ENCODE data around the gene CCDC93.
"Not testable (repeated sequence)": the region's sequence is repeated elsewhere in the genome, so short reads cannot be mapped to it uniquely, and the experiment has no call there.

Gene CCDC93

DNA sequence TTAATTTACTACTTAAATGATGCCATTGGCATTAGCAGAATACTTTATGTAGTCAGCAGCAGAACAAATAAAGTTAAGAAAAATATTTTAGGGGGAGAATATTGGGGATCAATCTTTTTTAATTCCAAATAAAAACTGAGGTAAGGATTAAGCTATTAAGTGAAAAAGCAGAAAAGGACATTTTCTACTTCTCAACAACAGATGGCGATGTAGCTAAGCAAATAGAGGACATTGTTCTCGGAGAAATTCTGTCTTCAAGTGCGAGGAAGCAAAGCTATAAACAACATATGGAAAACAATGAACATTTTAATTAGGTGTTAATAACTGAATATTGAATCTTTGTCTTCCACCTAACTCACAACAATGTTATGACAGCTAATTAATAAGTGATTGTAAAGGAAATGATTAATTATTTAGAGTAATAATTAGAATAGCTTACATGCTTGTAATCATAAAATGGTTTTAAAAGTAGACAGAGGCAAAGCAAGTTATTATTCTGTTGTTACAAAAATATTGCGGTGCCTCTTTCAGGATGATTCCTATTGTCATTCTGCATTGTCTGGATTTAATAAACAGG is 32.9 kb upstream of the CCDC93 start:
- DNase-seq (ENCODE audit: low spot score) = no peak

DNA sequence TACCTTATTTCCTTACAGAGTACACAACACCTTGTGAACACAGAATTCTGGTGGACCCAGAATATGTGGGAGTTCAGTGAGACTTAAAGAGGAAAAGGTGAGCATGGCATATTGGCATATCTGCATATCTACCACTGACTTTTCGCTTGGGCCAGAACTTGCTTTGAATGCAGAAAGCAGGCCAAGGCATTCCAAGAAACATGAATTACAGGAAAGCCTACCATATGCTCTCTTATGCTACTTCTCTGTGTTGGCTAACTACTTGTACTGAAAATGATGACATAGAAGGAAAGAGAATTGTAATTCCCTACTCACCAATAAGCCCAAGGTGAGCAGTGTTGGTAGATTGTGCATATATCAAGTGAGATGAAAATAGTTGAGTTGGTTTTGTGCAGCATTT is 31.4 kb upstream of the CCDC93 start:
- no peak for DNase-seq (ENCODE audit: low spot score)

DNA sequence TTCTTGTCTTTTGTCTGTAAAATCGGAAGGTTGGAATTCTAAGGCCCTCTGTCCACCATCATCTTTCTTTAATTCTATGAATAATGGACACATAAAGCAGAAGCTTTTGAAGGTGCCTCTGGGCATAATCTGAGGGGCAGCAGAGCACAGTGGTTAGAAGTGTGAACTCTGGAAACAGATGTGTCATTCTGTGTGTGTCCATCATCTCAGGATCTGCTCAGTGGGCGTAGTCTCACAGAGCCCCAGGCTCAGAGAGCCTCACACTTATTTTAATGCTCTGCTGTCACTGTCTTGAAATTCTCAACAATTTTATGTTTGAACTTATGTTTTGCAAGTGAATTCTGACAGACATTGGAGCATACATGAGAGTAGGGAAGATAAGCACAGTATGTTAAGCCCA is 31.0 kb upstream of the CCDC93 start:
- DNase-seq (ENCODE audit: low spot score) = no peak

DNA sequence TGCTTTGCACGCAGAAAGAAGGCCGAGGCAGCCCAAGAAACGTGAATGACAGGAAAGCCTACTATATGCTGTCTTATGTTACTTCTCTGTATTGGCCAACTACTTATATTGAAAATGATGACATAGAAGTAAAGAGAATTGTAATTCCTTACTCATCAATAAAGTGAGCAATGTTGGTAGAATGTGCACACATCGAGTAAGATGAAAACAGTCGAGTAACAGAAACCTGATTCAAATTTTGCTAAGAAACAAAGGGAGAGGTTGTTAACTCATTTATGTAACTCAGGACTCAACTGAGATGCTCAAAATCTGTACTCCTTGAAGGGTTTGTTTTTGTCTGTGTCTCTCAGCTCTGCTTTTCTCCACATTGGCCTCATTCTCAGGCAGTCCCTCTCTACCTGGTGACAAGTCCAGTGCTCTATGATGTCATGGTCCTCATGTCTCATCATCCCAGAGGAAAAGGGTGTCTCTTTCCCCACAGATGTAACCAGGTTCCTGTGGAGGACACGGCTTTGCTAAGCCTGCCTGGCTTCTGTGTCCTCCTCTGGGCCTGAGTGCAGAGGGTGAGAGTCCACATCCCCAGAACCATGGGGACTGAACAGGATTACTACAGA is 30.3 kb upstream of the CCDC93 start:
- no peak for DNase-seq (ENCODE audit: low spot score)

DNA sequence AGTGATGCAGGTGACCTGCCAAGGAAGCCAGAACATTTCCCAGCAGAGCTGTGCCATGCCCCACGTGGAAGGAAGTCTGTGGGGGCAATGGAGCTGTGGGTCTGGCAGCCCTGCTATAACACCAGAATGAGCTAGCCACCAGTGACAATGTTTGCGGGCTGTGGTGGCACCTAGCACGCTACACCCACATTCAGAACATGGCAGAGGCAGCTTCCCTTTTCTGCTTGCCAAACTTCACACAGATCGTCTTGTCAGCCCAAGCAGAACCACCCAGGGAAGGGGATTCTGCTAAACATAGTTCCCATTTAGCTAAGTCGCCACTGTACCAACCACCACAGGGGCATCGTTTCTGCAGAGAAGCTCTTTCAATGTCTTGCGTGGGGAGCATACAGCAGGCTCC is 27.0 kb upstream of the CCDC93 start:
- no peak for DNase-seq (ENCODE audit: low spot score)

DNA sequence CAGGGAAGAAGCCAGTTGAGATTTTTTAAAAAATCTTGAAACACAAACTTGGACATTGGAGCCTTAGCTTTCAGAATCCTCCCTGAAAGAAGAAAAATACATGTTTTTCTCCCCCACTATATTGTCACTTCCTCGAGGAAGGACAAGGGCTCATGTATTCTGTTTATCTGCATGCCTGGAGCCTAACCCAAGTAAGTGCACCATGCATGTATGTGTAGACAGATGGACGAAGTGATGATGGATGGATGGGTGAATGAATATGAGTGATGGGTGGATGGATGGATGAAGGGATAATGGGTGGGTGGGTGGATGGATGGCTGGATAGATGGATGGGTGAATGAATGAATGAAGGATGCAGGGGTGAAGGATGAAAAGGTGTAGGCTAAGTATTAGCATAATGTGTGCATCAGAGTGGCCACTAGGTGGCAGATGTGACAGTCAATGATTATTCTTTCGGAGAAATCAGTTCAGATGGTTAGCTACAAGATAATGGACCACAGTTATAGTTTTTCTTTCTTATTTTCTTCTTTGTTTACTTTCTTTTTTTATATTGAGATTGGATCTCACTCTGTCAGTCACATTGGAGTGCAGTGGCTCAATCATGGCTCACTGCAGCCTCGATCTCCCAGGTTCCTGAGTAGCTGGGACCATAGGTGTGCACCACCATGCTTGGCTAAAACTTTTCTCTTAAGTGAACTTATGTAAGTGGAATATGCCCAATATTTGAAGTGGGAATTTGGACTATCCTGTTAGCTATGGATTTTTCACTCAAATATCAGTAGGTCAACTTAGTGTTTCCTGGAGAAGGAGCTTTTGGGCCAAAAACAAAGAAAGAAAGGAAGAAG is 18.5 kb upstream of the CCDC93 start:
- DNase-seq (ENCODE audit: low spot score) = no peak

DNA sequence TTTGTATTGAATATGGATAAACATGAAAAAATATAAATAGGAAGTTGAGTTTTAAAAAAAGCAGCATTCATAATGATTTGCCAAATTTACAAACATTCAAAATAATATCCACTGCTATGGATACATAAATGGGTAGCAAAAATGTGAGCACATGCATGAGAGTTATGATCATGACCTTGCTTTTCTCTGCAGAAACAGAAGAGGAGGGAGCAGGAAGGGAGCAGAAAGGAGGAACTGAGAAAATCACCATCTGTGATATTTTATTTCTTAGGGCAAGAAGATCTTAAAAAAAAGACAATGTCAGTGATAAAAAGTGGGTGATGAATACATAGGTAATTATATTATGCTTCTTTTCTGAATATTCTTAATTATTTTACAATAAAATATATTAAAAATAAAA is 17.7 kb upstream of the CCDC93 start:
- no peak for DNase-seq (ENCODE audit: low spot score)

DNA sequence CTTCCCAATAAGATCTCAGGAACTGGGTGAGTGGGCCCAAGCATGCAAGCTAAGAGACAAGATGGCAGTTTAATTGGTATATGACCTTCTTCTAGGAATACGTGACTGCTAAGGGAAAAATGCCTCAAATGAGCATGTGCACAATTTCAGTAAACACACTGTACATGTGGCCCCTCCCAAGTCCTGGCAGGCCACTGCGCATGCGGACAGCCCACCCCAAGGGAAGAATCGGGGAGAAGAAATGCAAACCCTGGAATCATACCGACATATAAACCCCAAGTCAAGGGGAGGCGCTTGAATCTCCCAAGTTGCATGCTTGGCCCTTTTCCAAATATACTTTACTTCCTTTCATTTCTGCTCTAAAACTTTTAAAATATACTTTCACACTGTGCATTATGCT is 15.2 kb upstream of the CCDC93 start:
- DNase-seq (ENCODE audit: low spot score) = no peak

DNA sequence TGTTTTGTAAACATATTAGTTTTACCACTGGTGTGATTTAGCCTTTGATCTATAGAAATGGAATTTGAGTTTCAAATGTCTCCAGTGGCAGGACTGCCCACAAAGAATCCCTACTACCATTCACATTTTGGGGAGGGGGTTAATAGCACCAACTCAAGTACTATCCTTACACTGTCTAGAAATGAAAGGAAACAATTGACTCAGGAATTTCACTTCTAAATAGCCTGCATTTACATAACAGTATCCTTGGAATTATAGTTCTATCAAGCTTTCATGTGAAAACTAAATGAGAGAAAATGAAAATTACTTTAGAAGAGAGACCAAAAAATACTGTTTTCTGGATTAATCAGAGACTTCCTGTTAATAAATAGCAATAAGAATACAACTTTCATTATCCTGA is 7.5 kb upstream of the CCDC93 start:
- no peak for DNase-seq (ENCODE audit: low spot score)

DNA sequence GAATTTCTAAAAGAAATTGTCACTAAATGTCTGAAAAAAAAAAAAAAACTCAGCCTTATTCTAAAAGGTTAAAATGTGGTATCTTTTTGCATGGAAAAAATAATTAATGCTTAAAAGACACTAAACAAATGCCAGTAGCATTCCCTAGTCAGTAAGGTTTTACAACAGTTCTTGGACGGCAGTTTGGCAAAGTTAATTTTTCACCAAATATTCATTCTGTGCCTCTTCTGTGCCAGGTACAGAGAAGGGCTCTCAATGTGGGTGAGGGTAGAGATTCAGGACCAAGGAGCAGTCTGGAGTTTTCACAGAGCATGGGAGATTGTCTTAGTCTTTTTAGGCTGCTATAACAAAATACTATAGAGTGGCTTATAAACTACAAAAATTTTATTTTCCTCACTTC is 6.0 kb upstream of the CCDC93 start:
- no peak for DNase-seq (ENCODE audit: low spot score)

DNA sequence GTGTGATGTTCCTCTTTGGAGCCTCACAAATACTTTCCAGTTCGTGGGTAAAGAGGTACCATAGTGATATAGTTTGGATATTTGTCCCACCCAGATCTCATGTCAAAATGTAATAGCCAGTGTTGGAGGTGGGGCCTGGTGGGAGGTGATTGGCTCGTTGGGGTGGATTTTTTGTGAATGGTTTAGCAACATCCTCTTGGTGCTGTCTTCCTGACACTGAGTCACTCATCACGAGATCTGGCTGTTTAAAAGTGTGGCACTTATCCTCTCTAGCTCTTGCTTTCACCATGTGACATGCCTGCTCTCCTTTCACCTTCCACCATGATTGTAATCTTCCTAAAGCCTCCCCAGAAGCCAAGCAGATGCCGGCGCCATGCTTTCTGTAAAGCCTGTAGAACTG is 3.0 kb upstream of the CCDC93 start:
- DNase-seq (ENCODE audit: low spot score) = no peak

DNA sequence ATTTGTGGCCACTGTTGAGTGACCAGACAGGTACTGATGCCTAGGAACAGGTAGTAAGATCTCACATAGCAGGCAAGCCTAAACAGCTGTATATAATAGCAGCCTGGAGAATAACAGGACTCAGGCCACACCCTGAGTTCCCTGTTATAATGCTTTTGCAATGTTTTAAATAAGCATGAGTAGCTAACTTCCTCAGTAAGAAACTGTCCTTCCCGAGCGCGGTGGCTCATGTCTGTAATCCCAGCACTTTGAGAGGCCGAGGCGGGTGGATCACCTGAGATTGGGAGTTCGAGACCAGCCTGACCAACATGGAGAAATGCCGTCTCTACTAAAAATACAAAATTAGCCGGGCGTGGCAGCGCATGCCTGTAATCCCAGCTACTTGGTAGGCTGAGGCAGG is 1.9 kb upstream of the CCDC93 start:
- not testable (repeated sequence) for DNase-seq (ENCODE audit: low spot score)

DNA sequence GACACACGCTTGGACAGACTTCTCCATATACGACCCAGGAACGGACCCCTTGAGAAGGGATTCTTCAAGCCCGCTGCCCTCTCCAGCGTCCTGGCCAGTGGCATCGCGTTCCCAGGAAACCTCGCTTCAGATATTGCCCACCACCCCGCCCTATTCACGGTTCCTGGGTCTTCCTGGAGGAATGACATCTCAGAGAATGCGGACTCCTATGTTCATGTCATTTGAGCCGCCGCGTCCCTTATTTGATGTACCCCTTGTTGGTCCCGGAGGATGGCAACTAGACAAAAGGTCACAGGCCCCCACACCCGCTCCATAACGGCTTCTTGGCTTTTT is 588 bp upstream of the CCDC93 start:
- DNase-seq (ENCODE audit: low spot score) = no peak

DNA sequence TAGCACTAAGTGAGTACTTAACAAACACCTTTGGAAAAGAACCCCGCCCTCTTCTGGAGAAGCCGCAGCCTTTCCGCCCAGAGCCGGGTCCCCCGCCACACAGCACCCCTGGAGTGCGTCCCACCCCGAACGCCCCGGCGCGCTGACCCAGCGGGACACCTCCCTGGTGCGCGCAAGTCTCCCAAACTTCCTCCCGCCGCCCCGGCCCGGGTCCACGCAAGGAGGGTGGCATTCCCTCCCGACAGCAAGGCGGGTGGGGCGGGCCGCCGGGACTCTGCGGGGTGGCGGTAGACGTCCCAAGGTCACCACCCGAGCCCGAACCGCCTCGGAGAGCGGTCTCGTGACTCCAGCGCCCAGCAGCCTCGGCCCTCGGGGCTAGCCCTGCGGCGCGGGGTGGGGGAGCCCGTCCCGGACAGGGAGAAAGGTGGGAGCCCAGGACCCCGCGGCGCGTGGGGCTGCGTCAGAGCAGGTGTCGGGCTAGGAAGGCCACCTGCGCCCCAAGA is 598 bp downstream of the CCDC93 start:
- peak; percentile 71 for DNase-seq (ENCODE audit: low spot score)

DNA sequence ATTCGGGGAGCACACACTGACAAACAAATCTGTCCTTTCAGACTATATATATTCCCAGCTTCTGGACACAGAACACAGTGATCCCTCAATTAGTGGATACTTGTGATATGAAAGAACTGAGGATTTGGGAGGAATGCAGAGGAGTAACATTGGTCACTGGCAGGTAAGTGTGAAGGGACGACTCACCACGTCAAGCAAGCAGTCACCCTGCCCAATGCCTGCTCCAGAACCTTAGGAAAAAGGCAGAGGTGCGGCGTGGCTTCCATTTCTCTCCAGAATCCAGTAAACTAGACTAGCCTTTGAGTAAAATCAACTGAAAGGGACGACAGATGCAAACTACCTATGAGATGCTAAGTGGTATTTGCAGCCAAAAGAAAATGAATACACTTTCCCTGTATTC is 1.1 kb downstream of the CCDC93 start:
- no peak for DNase-seq (ENCODE audit: low spot score)

DNA sequence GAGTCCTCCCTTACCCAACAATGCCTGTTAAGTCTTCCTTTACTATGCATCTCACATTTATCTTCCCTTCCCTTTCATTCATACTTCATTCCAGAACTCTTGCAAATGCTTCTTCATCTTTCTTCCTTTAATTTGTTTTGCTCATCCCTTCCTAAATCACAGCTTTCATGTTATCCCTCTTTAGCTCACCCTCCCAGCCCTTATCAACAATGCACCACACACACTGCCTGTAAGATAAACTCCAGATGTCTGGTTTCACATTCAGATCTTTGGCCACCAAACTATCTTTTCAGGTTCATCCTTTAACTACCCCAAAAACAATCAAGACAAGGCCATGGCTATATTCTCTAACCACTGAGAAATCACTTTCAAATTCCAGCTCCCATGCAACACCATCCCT is 3.4 kb downstream of the CCDC93 start:
- DNase-seq (ENCODE audit: low spot score) = no peak

DNA sequence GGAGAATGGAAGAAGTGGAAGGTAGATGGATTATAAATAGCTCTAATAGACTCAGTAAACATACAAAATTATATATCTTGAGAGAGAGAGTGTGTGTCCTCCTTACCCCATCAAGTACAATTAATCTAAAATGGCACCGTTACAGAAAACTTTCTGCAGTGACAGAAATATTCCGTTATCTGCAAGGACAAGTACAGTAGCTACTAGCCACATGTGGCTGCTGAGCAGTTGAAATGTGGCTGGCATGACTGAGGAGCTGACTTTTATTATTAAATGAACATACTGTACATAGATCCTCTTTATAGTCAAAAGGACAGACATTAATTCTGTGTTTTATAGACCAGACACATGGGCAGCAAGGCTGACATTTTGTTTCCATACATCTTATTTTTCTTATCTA is 7.0 kb downstream of the CCDC93 start:
- DNase-seq (ENCODE audit: low spot score) = no peak

DNA sequence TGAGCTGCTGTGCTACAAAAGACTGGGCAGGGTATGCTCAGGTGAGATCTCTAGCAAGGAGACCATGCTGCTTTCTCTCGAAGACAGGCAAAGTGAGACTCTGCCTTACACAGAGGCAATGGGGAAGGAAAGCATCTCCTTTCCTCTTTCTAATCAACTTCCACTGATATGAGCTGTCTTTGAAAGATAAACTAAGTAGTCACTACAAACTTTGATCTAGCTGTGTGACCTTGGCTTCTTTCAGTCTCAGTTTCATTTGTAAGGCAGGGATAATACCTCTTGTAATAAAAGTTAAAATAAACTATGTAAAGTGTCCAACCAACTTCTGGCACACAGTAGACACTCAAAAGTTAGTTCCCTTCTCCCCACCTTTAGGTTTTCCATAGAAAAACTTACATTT is 7.5 kb downstream of the CCDC93 start:
- DNase-seq (ENCODE audit: low spot score) = no peak

DNA sequence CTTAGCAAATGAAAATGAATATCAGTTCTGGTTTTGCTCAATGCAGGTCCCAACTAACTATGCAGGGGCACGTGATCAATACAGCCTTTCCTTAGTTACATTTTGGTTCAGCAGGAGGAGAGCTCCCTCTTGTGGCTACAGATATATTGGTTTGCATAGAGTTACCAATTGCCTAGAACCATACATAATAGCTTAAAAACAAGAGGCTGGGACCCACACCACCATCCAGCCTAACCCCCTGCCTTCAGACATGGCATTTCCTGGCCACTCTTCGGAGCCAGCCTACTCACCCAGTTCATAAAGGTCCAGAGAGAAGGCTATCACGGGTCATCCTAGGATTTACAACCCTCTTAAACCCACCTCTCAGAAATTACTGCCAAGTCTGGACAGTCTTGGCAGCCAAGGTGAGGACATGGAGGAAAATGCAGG is 10.5 kb downstream of the CCDC93 start:
- peak; percentile 54 for DNase-seq (ENCODE audit: low spot score)

DNA sequence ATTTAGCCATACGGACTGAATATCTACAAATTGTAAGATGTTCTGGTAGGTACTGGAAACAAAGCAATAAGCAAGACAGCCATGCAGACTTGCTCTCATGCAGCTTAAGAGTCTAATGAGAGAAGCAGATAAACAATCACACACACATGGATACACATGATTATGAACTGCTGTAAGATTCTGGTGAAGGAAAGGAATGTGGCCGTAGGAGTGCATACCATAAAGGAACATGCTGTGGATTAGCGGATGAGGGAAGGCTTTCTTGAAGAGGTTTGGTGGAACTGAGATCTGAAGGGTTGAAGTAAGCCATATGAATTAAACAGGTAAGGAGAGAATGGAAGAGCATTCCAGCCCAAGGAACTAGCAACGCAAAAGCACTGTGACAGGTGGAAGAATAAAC is 13.8 kb downstream of the CCDC93 start:
- DNase-seq (ENCODE audit: low spot score) = no peak

DNA sequence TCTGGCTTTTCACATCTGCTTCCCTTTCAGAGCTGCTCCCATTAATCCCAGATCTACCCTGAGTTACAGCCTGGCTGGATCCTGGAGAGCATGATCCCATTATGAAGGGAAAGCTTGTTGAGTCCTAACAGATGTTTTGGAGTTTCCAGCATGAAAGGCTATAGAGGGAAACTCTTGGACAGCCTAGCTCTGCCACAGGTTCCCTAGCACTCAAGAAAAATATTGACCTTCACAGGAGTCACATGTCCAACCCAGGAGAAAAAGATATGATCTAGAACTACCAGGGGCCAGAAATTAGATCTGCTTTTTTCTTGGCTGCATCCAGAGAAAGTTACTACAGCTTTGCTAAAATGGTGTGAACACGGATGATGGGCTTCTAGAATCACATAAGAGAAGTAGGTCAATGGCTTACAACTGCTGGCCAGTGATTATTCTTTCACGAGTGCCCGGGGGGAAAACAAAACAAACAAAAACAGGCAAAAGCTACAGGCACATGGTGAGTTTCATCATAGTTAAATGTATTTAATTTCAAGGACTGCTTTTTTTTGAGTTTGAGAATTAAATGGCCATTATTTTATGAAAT is 15.9 kb downstream of the CCDC93 start:
- no peak for DNase-seq (ENCODE audit: low spot score)

DNA sequence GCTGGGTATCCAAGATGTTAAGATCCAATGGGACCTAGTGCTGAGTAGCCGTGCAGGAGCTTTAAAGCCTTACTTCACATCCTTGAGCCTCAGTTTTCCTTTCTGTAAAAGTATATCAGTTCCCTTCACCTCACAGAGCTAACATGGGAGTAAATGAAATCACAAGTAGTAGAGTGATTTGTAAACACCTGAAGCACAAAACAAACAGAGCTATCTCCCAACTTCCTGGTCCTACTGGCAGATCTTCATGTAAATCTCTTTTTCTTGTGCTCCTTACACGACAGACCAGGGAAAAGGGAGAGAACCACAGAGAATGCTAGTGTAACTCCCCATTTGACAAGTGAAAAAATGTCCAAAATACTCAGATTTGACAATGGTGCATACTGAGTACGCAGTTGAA is 17.3 kb downstream of the CCDC93 start:
- DNase-seq (ENCODE audit: low spot score) = no peak

DNA sequence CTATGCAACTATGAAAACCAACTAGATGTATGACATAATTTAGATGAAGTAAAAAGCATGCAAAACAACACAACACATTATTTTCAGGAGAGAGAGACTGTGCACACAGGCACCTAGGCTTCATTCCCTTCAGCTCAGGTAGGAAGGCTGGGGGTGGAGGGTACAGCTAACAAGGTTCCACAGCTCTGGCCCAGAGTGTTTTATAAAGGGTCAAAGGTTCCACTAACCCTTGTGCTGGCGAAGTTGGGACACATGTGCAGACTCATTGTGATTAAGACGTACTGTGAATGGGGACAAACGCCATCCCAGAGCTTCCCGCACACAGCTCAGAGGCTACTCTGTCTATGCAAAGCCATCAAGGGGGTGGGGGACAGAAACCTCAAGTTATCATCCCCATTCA is 19.1 kb downstream of the CCDC93 start:
- no peak for DNase-seq (ENCODE audit: low spot score)

Data from ecto neural progenitor cell (in vitro differentiated cells).